ENCODE results near the gene POLR2B.
A peak's percentile ranks its signal among the peaks of the same experiment; 100 is the strongest.
"Not testable (repeated sequence)": the region's sequence is repeated elsewhere in the genome, so short reads cannot be mapped to it uniquely, and the experiment has no call there.

The POLR2B gene

GRCh38 chr4:56978750-56979303 is at the start of gene POLR2B:
Gene POLR2B (plus strand): TSS chr4:56978896. CDS start chr4:56978986, 90 bp downstream.
- DNase-seq, result peak; percentile 94

GRCh38 chr4:56930638-56931037 is 48.1 kb upstream of the POLR2B start:
- DNase-seq, result no peak

GRCh38 chr4:56931924-56932323 is 46.8 kb upstream of the POLR2B start:
- no peak for DNase-seq

GRCh38 chr4:56937262-56937661 is 41.4 kb upstream of the POLR2B start:
- DNase-seq, result peak; percentile 84

GRCh38 chr4:56939826-56940225 is 38.9 kb upstream of the POLR2B start:
- DNase-seq, result not testable (repeated sequence)

GRCh38 chr4:56940403-56940802 is 38.3 kb upstream of the POLR2B start:
- DNase-seq, result no peak

- DNase-seq, result no peak
Measured at GRCh38 chr4:56940971-56941370, 37.7 kb upstream of the POLR2B start.

- no peak for DNase-seq
Measured at GRCh38 chr4:56941403-56941802, 37.3 kb upstream of the POLR2B start.

- no peak for DNase-seq
Measured at GRCh38 chr4:56953680-56954520, 24.8 kb upstream of the POLR2B start.

GRCh38 chr4:56958111-56958517 is 20.6 kb upstream of the POLR2B start:
- peak; percentile 96 for DNase-seq

- no peak for DNase-seq
Measured at GRCh38 chr4:56959100-56959499, 19.6 kb upstream of the POLR2B start.

- no peak for DNase-seq
Measured at GRCh38 chr4:56961107-56961500, 17.6 kb upstream of the POLR2B start.

- DNase-seq, result no peak
Measured at GRCh38 chr4:56971383-56971782, 7.3 kb upstream of the POLR2B start.

GRCh38 chr4:56972389-56972788 is 6.3 kb upstream of the POLR2B start:
- DNase-seq, result no peak

- no peak for DNase-seq
Measured at GRCh38 chr4:56972809-56973208, 5.9 kb upstream of the POLR2B start.

- DNase-seq, result no peak
Measured at GRCh38 chr4:56973336-56973735, 5.4 kb upstream of the POLR2B start.

- no peak for DNase-seq
Measured at GRCh38 chr4:56976283-56976836, 2.3 kb upstream of the POLR2B start.

GRCh38 chr4:56976837-56977320 is 1.8 kb upstream of the POLR2B start:
- DNase-seq, result no peak

- peak; percentile 99 for DNase-seq
Measured at GRCh38 chr4:56977321-56978012, 1.2 kb upstream of the POLR2B start, which contains the start of gene NOA1. Gene NOA1 (minus strand): TSS chr4:56977606. CDS start chr4:56977585, 21 bp downstream.

GRCh38 chr4:56979421-56980072 is 851 bp downstream of the POLR2B start:
- no peak for DNase-seq

- peak; percentile 22 for DNase-seq
Measured at GRCh38 chr4:56981795-56982201, 3.1 kb downstream of the POLR2B start.

- DNase-seq, result no peak
Measured at GRCh38 chr4:56986192-56986591, 7.5 kb downstream of the POLR2B start.

- DNase-seq, result no peak
Measured at GRCh38 chr4:56986952-56987351, 8.3 kb downstream of the POLR2B start.

All from fibroblast of upper back skin (primary cell).